Activated CD8-positive, alpha-beta memory T cell treated with anti-CD3 and anti-CD28 coated beads for 24 hours (primary cell): ENCODE data around the gene PHOSPHO1.

Experiments used
- DNase-seq: peaks from one replicate; pipeline ENCODE4 v3.0.0-alpha.2; 2020

PHOSPHO1 gene

DNA sequence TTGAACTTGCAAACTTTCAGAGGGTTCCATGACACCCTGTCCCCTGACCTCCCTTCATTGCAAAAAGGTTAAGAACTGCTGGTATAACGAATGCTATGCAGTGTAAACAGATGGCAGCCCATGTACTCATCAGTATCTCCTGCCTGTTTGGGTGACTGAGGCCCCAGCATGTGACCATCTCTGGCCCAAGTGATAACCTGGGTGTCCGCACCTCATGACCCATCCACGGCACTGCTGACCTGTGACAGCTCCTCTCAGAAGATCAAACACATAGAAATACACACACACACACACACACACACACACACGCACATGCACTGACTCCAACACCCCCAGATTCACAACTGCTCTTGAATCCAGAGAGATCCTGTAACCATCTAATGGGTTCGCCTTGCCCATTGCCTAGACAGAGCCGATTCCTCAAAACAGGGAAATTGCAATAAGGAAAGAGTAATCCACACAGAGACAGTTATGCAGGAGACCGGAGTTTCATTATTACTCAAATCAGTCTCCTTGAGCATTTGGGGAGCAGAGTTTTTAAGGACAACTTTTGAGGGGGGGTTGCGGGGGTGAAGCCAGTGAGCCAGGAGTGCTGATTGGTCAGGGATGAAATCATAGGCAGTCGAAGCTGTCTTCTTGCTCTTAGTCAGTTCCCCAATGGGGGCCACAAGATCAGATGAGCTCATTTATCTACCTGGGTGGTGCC lies 11.3 kb upstream of the PHOSPHO1 start:
- no peak for DNase-seq

DNA sequence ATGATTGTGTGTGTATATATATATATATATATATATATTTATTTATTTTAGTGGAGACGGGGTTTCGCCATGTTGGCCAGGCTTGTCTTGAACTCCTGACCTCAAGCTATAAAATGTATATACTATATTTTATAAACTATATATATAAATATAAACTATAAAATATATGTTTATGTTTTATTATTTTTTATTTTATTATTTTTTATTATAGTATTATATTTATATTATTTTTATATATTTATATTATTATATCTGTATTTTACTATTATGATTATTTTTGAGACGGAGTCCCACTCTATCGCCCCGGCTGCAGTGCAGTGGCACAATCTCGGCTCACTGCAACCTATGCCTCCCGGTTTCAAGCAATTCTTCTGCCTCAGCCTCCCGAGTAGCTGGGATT lies 10.5 kb upstream of the PHOSPHO1 start:
- no peak for DNase-seq

DNA sequence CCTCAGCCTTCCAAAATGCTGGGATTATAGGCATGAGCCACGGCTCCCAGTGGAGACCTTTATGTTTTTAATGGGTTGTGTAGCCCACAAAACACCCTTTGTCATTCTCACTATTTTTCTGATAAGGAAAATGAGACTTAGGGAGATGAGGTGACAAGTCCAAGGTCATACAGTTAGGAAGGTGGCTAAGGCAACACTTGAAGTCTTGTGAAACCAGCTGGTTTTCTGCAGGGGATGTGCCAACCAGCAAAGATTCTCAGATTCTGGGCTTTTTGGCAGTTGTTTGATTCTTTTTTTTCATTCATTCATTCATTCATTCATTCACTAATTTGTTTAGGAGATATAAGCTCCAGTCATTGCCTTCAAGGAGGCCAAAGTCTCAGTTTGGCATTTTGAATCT lies 10.0 kb upstream of the PHOSPHO1 start:
- no peak for DNase-seq

DNA sequence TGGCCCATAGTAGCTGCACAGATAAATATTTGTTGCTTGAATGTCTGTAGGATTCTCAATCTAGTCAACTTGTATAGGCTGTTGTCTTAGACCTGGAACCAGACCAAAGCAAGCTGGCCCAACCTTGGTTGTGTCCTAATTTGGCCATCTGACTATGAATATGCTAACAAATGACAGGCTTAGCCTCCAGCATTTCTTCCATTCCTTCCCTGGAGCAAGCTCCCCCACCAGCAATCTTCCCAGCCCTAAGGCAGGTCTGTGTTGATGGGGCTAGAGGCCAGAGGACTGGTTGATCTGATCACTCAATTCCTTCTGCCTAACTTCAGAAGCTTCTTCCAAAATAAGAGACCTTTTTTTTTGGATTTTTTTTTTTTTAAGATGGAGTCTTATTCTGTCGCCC lies 9.4 kb upstream of the PHOSPHO1 start:
- no peak for DNase-seq

DNA sequence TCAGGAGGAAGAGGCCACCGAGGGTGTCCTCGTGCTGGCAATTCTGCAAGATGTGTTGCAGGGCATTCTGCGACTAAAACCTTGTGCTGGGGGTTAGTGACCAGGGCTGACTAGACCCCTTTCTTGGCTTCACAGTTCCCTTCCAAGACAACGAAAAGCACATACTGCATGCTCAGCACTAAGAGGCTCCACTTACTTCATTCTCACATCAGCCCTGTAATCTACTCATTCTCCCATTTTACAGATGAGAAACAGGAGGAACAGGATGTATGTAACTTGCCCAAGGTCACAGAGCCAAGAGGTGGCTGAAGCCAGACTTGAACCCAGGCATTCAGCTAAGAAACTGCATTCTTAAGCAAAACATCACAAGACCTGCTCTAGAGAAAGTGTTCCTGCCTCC lies 5.3 kb upstream of the PHOSPHO1 start:
- DNase-seq = no peak

DNA sequence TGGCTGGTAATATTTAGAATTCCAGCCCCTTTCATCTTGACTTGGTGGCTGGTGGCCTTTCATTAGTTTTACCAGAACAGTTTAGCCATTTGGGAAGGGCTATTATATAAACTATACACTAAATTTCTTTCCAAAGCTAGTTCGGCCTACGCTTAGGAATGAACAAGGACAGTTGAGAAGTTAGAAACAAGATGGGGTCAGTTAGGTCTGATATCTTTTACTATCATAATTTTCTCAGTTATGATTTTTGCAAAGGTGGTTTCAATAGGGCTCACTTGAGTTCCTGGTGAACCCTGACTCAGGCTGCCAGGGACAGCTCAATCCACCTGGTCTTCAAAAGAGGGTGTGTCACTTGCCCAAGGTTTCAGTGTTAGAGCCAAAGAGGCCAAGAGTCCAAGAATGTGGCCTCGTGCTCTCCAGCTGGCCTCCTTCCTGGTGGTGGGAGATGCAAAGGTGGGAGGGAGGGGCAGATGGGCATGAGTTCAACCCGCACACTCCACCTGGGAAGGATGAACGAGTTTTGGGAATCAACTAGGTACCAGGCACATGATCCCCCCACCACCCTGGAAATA lies 4.0 kb upstream of the PHOSPHO1 start:
- no peak for DNase-seq

DNA sequence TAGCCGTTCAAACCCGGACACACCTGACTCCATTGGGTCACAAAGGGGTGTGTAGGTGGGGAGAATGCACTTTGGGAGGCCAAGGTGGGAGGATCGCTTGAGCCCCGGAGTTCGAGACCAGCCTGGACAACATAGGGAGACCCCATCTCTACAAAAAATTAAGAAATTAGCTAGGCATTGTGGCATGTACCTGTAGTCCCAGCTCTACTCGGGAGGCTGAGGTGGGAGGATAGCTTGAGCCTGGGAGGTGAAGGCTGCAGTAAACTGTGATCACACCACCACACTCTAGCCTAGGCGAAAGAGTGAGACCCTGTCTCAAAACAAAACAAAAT lies 942 bp upstream of the PHOSPHO1 start:
- DNase-seq = no peak

DNA sequence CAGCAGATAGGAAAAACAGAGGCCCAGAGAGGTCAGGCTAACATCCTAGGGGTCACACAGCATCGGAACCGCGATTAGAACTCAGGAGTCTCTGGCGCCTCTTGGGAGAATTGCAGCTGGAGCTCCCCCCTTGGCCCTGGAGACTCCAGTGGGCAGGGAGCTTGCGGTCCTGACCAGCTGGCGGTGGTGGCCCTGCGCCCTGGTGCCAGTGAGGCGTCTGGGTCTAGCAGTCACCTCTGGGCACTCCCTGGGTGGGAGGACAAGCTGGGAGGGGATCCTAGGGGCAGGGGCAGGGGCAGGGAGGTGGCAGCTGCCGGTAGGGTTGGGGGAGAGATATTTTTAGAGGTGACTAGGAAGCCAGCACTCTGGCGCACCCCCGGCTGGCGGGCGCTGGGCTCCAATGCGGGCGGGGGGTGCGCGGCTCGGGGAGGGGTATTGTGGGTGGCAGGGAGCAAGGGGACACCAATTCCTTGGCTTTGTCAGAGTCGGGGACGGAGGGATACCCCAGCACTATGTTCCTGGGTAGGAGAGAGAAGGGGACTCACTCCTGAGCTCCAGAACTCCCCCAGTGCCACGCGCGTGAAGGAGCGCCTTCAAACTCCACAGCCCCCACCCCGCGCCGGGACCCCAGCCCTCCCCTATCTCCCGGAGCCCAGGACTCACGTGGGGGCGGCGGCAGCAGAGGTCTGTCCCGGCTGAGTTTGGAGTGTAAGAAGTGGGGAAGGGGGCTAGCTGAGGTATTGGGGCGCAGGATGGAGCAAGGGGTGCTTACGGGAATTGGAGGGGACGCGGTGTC lies 584 bp downstream of the PHOSPHO1 start:
- no peak for DNase-seq

DNA sequence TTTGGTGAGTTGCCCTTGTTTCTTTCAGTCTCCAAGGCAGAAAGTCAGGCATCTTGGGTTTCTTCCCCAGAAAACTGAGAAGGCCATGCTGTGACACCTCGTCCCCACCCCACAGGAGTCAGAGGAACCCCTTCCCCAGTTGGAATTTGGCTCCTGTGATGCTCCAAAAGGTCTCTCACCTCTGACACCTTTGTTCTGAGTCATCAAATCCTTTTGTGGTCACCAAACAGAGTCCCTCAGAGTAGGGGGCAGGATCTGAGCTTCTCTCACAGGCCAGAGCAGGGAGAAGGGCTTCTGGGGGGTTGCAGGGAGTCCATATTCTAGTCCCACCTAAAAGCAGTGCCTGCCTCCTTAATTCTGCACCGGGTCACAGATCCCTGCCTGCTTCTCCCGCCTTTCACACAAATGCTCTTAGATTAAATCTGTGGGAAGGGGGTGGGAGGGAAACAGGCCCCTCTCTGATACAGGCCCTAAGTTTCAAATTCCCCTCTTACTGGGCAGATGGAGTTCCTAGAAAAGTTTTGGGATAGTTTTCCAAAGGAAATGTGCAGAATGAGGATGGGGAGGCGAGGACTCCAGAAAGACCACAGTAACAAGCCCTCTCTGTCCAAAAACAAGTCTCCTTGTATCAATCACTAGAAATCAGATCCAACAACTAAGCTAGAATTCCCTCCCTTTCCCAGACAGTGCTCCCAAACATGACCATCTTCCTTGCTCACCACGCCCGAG lies 1.3 kb downstream of the PHOSPHO1 start:
- DNase-seq = no peak

DNA sequence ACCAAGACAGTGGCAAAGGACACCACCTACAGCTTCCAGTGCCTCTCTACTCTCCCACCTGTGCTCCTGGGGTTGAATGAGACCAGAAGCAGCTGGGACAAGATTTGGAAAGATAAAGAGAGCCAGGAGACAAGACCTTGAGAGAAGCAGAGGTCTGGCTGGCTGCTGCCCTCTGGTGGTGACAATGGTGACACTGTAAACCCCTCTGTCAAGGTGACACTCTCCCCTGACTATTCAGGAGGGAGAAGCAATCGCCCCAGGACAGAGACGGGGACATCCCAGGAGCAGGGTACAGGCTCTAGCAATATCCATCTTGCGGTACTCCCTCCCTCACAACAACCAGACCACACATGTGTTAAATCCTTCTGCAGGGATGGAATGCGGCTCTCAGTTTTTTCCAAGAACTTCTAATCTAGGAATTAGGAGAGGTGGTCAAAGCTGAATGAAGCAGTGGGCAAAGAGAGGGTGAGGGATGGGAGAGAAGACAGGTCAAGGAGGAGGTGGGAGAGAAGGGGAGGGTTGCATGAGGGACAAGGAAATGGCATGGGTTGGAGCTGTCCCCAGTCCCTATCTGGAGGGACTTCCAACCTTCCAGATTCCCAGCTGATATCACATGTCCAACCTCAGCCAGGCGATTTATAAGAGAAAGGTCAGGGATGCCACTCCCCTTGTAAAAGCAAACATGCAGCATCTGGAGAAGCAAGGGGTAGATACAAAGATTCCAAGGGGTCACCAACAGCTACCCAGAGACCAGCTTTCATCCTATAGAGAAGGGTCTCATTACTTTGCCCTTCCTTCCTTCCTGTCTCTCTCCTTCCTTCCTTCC lies 2.9 kb downstream of the PHOSPHO1 start:
- DNase-seq = peak; percentile 91

DNA sequence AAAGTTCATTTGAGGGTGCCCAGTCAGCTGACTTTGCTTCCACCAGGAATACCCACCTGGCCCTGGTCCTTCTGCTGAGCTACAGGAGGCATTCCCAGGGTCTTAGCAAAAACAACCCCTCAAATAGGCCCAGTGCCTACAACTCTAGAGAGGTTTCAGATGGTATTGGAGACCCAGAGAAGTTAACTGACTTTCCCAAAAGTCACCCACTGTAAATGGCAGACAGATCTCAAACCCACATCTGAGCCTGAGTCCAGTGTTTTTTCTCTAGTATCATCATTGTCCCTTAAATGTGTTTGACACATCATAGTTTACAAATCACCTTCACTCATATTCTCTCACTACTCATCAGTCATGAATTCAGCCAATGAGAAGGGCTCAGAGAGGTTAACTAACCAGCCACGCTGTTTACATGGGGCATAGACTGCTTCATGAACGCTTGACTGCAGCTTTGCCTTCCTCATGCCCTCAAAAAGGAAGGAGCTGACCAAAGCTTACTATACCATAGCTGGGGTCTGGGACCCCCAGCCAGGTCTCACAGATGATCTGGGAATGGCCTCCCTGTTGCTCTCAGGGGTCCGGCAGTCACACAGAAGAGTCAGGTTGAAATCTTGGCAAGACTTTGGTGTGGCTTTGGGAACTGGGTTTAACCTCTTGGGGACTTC lies 3.7 kb downstream of the PHOSPHO1 start:
- no peak for DNase-seq

DNA sequence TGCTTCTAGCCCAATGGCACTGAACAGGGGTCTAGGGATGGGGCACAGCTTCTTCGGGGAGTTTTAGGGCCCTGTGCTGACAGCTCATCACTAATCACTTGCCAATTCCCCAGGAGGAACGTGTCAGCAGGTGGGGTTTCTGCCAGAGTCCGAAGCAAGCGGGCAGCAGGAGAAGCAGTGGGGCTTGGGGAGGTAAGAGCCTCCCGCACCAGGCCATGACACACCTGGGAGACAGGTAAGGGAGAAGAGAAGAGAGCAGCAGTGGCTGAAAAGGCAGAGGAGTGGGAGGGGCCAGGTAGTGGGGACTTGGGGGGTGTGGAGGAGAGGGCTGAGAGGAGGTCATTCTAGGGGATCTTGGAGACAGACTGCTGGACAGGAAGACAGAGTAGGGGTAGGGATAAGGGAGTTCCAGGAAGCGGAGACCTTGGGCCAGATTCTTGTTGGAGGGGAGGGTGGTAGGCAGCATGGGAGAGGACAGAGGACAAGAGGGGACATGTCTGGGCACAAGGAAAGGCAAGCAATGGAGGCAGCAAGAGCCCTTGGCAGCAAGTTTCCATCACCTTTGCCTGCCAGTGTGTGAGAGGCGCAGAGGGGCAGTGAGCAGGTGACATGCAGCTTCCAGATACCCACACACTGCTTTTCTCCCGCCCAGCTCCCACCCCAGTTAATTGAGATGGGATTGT lies 4.9 kb downstream of the PHOSPHO1 start:
- DNase-seq = no peak

DNA sequence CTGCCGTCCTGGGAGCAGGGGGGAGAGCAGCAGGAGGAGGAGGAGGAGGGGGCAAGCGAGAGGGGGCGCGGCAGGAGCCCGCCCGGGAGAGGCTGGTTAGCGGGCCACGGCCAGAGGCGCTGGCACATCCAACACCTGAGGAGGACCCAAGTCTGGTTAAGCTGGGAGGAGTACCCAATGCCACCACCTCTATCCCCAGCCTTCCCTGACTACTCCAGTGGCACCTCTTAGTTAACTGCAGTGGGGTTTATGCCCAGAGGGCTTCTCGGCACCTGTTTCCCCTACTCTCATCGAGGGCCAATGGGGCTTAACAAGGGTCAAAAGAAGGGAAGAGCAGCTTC lies 5.6 kb downstream of the PHOSPHO1 start:
- DNase-seq = no peak

DNA sequence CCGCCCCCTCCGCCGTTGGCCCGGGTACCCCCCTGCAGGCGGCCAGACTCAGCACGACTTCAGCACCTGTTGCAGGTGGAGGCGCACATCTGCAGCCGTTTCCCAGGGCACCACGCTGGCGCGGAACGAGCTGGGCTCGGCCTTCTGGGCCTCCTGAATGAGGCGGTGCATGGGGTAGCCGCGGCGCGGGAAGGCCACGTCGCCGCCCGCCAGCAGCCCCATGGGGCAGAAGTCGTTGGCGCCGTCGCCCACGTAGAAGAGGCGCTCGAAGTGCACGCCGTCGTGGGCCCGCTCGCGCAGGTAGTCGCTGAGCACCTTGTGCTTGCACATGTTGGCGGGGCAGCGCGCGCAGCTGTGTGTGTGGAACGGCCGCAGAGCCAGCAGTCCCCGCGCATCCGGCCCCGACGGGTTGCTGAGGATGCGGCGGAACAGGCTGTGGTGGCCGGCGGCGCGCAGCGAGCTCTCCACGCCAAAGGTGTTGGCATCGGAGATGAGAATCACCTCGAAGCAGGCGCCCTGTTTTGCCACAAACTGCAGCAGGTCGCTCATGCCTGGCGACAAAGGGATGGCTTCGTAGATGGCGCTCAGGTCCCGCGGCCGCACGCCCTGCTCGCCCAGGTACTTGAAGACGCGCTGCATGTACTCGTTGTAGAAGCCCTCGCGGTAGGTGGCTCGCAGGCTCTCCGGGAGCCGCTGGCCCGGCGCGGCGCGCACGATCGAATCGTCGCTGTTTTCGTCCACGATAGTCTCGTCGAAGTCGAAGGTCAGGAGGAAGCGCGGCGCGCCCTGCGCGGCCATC lies 6.2 kb downstream of the PHOSPHO1 start:
- DNase-seq = peak; percentile 81

DNA sequence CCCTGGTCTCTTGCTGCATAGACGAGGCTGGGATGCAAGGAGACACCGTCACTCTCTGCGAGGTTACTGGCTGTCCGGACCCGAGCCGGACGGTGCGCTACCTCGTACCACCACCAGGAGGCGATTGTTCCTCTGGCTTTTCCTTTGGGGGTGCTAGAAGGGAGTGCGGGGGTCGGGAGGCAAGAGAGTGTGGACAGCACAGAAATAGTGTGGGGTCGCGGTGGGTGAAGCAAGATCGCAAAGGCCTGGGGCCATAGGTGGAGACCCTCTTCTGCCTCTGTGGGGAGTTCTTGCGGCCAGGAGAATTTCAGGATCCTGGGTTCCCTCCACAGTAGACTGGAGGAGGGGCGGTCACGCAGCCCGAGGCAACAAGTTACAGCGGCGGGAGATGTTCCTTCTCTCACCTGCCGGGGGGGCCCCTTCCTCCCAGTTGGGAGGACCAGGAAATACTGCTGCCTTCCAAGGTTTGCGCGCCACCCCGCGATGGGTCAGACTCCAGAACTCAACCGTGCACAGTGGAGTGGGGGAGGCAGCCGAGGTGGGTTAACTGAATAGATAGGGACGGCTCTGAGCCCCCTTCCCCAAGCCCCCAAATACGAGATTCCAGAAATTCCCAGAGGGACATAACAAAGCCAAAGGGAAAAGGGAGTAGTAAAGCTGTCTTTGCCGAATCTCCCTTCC lies 6.9 kb downstream of the PHOSPHO1 start:
- DNase-seq = peak; percentile 94

DNA sequence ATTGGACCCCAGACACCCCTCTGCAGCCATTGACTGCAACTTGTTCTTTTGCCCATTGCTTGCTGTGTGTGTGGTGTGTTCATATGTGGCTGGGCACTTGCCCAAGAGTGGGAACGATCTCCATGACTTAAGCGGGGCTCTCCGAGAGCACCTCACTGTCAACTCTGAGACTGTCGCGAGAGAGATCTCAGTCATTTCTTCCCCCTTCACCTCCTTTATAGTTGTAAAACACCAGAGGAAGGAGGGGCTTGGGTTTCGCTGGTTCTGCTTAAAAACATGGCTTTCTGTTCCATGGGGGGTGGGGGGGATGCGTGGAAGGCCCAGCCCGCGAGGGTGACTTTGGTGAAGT lies 7.4 kb downstream of the PHOSPHO1 start:
- no peak for DNase-seq

DNA sequence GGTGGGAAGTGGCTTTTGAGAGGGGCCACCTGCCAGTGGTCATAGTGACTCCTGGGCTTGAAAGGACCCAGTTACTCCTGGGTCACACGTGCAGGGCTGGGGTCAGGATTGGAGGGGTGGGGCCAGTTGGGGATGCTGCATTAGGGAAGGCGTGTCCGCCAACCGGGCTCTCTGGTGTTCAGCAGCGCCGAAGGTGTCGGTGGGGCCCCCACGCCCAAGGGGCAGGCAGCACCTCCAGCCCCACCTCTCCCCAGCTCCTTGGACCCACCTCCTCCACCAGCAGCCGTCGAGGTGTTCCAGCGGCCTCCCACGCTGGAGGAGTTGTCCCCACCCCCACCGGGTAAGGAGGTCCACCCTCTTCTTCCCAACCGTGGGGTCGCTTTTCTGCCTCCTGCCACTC lies 10.6 kb downstream of the PHOSPHO1 start:
- DNase-seq = no peak

DNA sequence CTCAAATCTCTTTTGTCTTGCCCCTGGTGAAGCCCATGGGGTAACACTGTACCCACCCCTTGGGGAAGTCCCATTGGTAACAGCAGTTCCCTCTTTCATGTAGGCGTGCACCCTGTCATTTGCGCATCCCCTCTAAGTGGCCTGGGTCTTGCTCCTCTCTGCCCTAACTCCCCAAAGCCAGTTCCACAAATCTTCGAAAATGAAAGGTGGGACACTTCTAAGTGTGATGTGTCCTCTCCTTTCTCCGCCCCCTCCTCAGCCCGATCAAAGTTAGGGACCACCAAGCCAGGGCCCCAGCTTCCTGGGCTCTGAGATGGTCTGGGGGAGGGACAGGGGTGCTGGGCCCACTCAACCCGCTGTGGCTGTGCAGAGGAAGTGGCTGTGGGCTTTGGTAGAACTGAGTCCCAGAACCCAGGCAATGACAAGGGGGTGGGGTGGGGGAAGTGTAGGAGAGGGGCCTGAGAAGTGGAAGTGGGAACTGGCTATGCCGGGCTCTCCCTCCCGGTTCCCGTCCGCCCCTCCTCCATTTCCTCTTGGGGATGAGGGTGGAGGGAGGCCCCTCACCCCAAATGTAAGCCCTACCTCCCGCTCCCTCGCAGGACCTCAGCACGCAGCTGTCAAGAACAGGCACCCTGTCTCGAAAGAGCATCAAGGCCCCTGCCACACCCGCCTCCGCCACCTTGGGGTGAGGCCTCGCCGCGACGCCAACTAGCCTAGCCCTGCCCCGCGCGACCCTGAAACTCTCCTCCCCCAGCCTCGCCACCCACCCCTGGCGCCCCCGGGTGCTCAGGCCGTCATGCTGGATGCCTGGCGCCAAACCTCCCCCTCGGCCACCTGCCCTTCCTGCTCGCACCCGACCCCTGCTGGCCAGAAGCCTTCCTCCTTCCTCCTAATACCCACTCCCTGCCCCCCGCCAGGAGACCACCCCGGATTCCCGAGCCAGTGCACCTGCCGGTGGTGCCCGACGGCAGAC lies 11.4 kb downstream of the PHOSPHO1 start:
- peak; percentile 80 for DNase-seq
